HepG2 (cell line): ENCODE data around the gene SERPINA9. TPM values are rescaled to one million over a fixed set of nuclear protein-coding genes. Genes with fewer than 3 reads are reported as not detected.

Source experiments
- CENPX ChIP-seq: sonication (generic); formaldehyde crosslinking; IDR thresholded peaks from 2 replicates; pipeline ENCODE4 v1.9.0; 2021; ENCODE audit warnings: mild to moderate bottlenecking, missing genetic modification reagents, moderate library complexity
- FOXP1 ChIP-seq, 2 experiments: fragments of 450-650 bp in 1 of 2; IDR thresholded peaks; 2 replicates each; pipeline ENCODE4 v1.6.1; 2017 to 2018; ENCODE audit warnings: antibody characterized with exemption in 1 of 2
- HMGXB3 ChIP-seq: sonication (generic); formaldehyde crosslinking; IDR thresholded peaks from 2 replicates; pipeline ENCODE4 v1.4.0; 2020; ENCODE audit warnings: missing genetic modification reagents, borderline replicate concordance
- KMT2B ChIP-seq: IDR thresholded peaks from 2 replicates; pipeline ENCODE4 v1.6.1; 2016; ENCODE audit warnings: missing genetic modification reagents, missing compliant biosample characterization
- NFKB2 ChIP-seq: sonication (generic); formaldehyde crosslinking; IDR thresholded peaks from 2 replicates; pipeline ENCODE4 v1.4.0; 2020; ENCODE audit warnings: missing genetic modification reagents, borderline replicate concordance
- SYNCRIP ChIP-seq: fragments of 200-400 bp; formaldehyde crosslinking; IDR thresholded peaks from 2 replicates; pipeline ENCODE4 v1.6.1; 2018; ENCODE audit warnings: mild to moderate bottlenecking, low read depth, low read length; ENCODE audit not compliant: insufficient read depth
- YEATS4 ChIP-seq: sonication (generic); formaldehyde crosslinking; IDR thresholded peaks from 2 replicates; pipeline ENCODE4 v1.4.0; 2020; ENCODE audit warnings: missing genetic modification reagents, borderline replicate concordance
- ZNF20 ChIP-seq: sonication (generic); formaldehyde crosslinking; IDR thresholded peaks from 2 replicates; pipeline ENCODE4 v1.4.0; 2020; ENCODE audit warnings: mild to moderate bottlenecking, moderate library complexity, missing genetic modification reagents
- ZNF335 ChIP-seq: sonication (generic); formaldehyde crosslinking; IDR thresholded peaks from 2 replicates; pipeline ENCODE4 v1.4.0; 2020; ENCODE audit warnings: missing genetic modification reagents
- ZNF446 ChIP-seq: sonication (generic); formaldehyde crosslinking; IDR thresholded peaks from 2 replicates; pipeline ENCODE4 v1.5.0; 2020; ENCODE audit warnings: mild to moderate bottlenecking, missing genetic modification reagents
- ZNF660 ChIP-seq: sonication (generic); formaldehyde crosslinking; IDR thresholded peaks from 2 replicates; pipeline ENCODE4 v1.5.1; 2020; ENCODE audit warnings: mild to moderate bottlenecking, low read depth, missing genetic modification reagents, borderline replicate concordance
- ZNF780A ChIP-seq: sonication (generic); formaldehyde crosslinking; IDR thresholded peaks from 2 replicates; pipeline ENCODE4 v1.8.0; 2022; ENCODE audit warnings: mild to moderate bottlenecking, missing genetic modification reagents, moderate library complexity
- ZSCAN25 ChIP-seq: sonication (generic); formaldehyde crosslinking; IDR thresholded peaks from 2 replicates; pipeline ENCODE4 v1.8.0; 2022; ENCODE audit warnings: mild to moderate bottlenecking, missing genetic modification reagents
- polyA plus RNA-seq, 8 experiments: library from polyadenylated mRNA; depleted of rRNA in 3 of 8; stranded (reverse) in 7 of 8; unstranded in 1 of 8; fragments of >200 nt; fragmentation: Illumina TruSeq in 4 of 8; extraction: Trizol in 4 of 8; gene quantifications; 2 replicates each; pipeline versions ENCODE4 v1.2.1 to v1.2.3, GENCODE V29; 2011 to 2016; ENCODE audit warnings: low read depth in 4 of 8, missing spikeins in 1 of 8, mixed read lengths in 1 of 8; ENCODE audit not compliant: insufficient read depth in 1 of 8
- total RNA-seq, 5 experiments: library from RNA; depleted of rRNA; stranded (reverse); fragments of >200 nt; fragmentation: Illumina TruSeq; extraction: Trizol; gene quantifications; 2 replicates each; pipeline ENCODE4 v1.2.3, GENCODE V29; 2016; ENCODE audit warnings: low read depth in 1 of 5
- TF ChIP-seq, protein P1 (sequence below): sonication (generic); formaldehyde crosslinking; conservative IDR thresholded peaks from 2 replicates; pipeline ENCODE4 v1.8.0; 2022; ENCODE audit warnings: missing genetic modification reagents
- TF ChIP-seq, protein P2 (sequence below): sonication (generic); formaldehyde crosslinking; IDR thresholded peaks from 2 replicates; pipeline ENCODE4 v1.4.0; 2020; ENCODE audit warnings: missing genetic modification reagents
- TF ChIP-seq, protein P3 (sequence below): sonication (generic); formaldehyde crosslinking; IDR thresholded peaks from 2 replicates; pipeline ENCODE4 v1.4.0; 2020; ENCODE audit warnings: missing genetic modification reagents, borderline replicate concordance
- TF ChIP-seq, protein P4 (sequence below): sonication (generic); formaldehyde crosslinking; IDR thresholded peaks from 2 replicates; pipeline ENCODE4 v1.4.0; 2020; ENCODE audit warnings: mild to moderate bottlenecking, missing genetic modification reagents

The SERPINA9 gene
- total and polyA plus RNA-seq, 2 of the 13 experiments (the other 11 are each of a cell fraction or from before 2014, with no cell fraction given): 0.21 TPM; not detected in 1

GRCh38 chr14:94485944-94486841 is 10.2 kb upstream of the SERPINA9 start (continued):
- TF ChIP-seq, protein P1, sequence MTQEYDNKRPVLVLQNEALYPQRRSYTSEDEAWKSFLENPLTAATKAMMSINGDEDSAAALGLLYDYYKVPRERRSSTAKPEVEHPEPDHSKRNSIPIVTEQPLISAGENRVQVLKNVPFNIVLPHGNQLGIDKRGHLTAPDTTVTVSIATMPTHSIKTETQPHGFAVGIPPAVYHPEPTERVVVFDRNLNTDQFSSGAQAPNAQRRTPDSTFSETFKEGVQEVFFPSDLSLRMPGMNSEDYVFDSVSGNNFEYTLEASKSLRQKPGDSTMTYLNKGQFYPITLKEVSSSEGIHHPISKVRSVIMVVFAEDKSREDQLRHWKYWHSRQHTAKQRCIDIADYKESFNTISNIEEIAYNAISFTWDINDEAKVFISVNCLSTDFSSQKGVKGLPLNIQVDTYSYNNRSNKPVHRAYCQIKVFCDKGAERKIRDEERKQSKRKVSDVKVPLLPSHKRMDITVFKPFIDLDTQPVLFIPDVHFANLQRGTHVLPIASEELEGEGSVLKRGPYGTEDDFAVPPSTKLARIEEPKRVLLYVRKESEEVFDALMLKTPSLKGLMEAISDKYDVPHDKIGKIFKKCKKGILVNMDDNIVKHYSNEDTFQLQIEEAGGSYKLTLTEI (CRISPR knock-in tag): no peak
- TF ChIP-seq CENPX (no peak), SYNCRIP (no peak), ZNF335 (CRISPR knock-in tag) (no peak), ZNF780A (no peak), ZNF660 (CRISPR knock-in tag) (no peak), FOXP1 (IDR thresholded peaks at IDR 0.05) (no peak), FOXP1 (CRISPR knock-in tag; IDR thresholded peaks at IDR 0.05) (no peak), NFKB2 (no peak), HMGXB3 (CRISPR knock-in tag) (no peak), ZSCAN25 (CRISPR knock-in tag) (no peak), ZNF446 (no peak), YEATS4 (CRISPR knock-in tag) (no peak), KMT2B (no peak), ZNF20 (CRISPR knock-in tag) (no peak)
- TF ChIP-seq, protein P2, sequence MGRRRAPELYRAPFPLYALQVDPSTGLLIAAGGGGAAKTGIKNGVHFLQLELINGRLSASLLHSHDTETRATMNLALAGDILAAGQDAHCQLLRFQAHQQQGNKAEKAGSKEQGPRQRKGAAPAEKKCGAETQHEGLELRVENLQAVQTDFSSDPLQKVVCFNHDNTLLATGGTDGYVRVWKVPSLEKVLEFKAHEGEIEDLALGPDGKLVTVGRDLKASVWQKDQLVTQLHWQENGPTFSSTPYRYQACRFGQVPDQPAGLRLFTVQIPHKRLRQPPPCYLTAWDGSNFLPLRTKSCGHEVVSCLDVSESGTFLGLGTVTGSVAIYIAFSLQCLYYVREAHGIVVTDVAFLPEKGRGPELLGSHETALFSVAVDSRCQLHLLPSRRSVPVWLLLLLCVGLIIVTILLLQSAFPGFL (CRISPR knock-in tag): no peak
- TF ChIP-seq, protein P3, sequence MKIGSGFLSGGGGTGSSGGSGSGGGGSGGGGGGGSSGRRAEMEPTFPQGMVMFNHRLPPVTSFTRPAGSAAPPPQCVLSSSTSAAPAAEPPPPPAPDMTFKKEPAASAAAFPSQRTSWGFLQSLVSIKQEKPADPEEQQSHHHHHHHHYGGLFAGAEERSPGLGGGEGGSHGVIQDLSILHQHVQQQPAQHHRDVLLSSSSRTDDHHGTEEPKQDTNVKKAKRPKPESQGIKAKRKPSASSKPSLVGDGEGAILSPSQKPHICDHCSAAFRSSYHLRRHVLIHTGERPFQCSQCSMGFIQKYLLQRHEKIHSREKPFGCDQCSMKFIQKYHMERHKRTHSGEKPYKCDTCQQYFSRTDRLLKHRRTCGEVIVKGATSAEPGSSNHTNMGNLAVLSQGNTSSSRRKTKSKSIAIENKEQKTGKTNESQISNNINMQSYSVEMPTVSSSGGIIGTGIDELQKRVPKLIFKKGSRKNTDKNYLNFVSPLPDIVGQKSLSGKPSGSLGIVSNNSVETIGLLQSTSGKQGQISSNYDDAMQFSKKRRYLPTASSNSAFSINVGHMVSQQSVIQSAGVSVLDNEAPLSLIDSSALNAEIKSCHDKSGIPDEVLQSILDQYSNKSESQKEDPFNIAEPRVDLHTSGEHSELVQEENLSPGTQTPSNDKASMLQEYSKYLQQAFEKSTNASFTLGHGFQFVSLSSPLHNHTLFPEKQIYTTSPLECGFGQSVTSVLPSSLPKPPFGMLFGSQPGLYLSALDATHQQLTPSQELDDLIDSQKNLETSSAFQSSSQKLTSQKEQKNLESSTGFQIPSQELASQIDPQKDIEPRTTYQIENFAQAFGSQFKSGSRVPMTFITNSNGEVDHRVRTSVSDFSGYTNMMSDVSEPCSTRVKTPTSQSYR (CRISPR knock-in tag): peak; percentile 66; the same call in 1 of the 2 replicates
- TF ChIP-seq, protein P4, sequence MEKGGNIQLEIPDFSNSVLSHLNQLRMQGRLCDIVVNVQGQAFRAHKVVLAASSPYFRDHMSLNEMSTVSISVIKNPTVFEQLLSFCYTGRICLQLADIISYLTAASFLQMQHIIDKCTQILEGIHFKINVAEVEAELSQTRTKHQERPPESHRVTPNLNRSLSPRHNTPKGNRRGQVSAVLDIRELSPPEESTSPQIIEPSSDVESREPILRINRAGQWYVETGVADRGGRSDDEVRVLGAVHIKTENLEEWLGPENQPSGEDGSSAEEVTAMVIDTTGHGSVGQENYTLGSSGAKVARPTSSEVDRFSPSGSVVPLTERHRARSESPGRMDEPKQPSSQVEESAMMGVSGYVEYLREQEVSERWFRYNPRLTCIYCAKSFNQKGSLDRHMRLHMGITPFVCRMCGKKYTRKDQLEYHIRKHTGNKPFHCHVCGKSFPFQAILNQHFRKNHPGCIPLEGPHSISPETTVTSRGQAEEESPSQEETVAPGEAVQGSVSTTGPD: no peak
